Astrocyte (in vitro differentiated cells and primary cell): Measurements from ENCODE around the gene PPFIA3. TPM values are rescaled to one million over a fixed set of nuclear protein-coding genes. Genes with fewer than 3 reads are reported as not detected.
"Not testable (repeated sequence)": the region's sequence is repeated elsewhere in the genome, so short reads cannot be mapped to it uniquely, and the experiment has no call there.

ENCODE experiments used
- DNase-seq: peaks from one replicate; pipeline ENCODE4 v3.0.0-alpha.2; 2010; ENCODE audit warnings: low read depth
- FAIRE-seq: peaks from 2 replicates; lab custom pipeline; 2011; peaks lifted over from hg19 to GRCh38; lab: Jason Lieb, UNC
- H2AFZ ChIP-seq: 2 replicates; pipeline ENCODE4 v1.6.0; 2012; ENCODE audit warnings: low read depth, low read length, inconsistent platforms
- H3K27ac ChIP-seq: 2 replicates; pipeline ENCODE4 v1.5.1; 2011; ENCODE audit warnings: low read depth, low read length, inconsistent platforms
- H3K27me3 ChIP-seq: 2 replicates; pipeline ENCODE4 v1.6.0; 2011; ENCODE audit warnings: low read length, inconsistent platforms; ENCODE audit not compliant: insufficient read depth
- H3K36me3 ChIP-seq: 2 replicates; pipeline ENCODE4 v1.5.1; 2011; ENCODE audit warnings: low read length, inconsistent platforms; ENCODE audit not compliant: insufficient read depth
- H3K4me1 ChIP-seq: 2 replicates; pipeline ENCODE4 v1.5.1; 2011; ENCODE audit warnings: low read length, inconsistent platforms; ENCODE audit not compliant: insufficient read depth
- H3K4me2 ChIP-seq: 2 replicates; pipeline ENCODE4 v1.6.0; 2012; ENCODE audit warnings: low read length, inconsistent platforms
- H3K4me3 ChIP-seq: 2 replicates; pipeline ENCODE4 v1.5.1; 2011; ENCODE audit warnings: low read depth, mild to moderate bottlenecking, low read length, inconsistent platforms; ENCODE audit not compliant: insufficient read depth
- H3K79me2 ChIP-seq: 2 replicates; pipeline ENCODE4 v1.6.0; 2012; ENCODE audit warnings: mild to moderate bottlenecking, low read length, inconsistent platforms; ENCODE audit not compliant: insufficient read depth
- H3K9ac ChIP-seq: 2 replicates; pipeline ENCODE4 v1.6.0; 2012; ENCODE audit warnings: mild to moderate bottlenecking, low read length, inconsistent platforms
- H3K9me3 ChIP-seq: 2 replicates; pipeline ENCODE4 v1.5.1; 2012; ENCODE audit warnings: low read depth, mild to moderate bottlenecking, low read length, inconsistent platforms; ENCODE audit not compliant: insufficient read depth
- H4K20me1 ChIP-seq: 2 replicates; pipeline ENCODE4 v1.6.0; 2012; ENCODE audit warnings: low read length, inconsistent platforms; ENCODE audit not compliant: insufficient read depth
- H3K27ac Mint-ChIP-seq: one replicate; pipeline ENCODE4 v1.8.0; 2021; ENCODE audit warnings: mild to moderate bottlenecking, mixed read lengths; ENCODE audit not compliant: unreplicated experiment
- H3K27me3 Mint-ChIP-seq: one replicate; pipeline ENCODE4 v1.8.0; 2021; ENCODE audit warnings: low read depth, mixed read lengths; ENCODE audit not compliant: unreplicated experiment
- H3K36me3 Mint-ChIP-seq: one replicate; pipeline ENCODE4 v1.8.0; 2021; ENCODE audit warnings: low read depth, mixed read lengths; ENCODE audit not compliant: unreplicated experiment
- H3K4me1 Mint-ChIP-seq: one replicate; pipeline ENCODE4 v1.8.0; 2021; ENCODE audit warnings: low read depth, mixed read lengths; ENCODE audit not compliant: unreplicated experiment
- H3K4me3 Mint-ChIP-seq: one replicate; pipeline ENCODE4 v1.8.0; 2021; ENCODE audit warnings: mild to moderate bottlenecking, moderate library complexity, mixed read lengths; ENCODE audit not compliant: unreplicated experiment
- H3K9me3 Mint-ChIP-seq: one replicate; pipeline ENCODE4 v1.8.0; 2021; ENCODE audit warnings: mild to moderate bottlenecking, mixed read lengths; ENCODE audit not compliant: unreplicated experiment
- EZH2 ChIP-seq: IDR thresholded peaks from 2 replicates; pipeline ENCODE4 v1.6.1; 2012; ENCODE audit warnings: mild to moderate bottlenecking, low read length, inconsistent platforms; ENCODE audit not compliant: insufficient read depth
- total RNA-seq: library from RNA; stranded (reverse); gene quantifications from 2 replicates; pipeline ENCODE4 v1.2.1, GENCODE V29; 2021
- TF ChIP-seq, protein P1 (sequence below): IDR thresholded peaks from 2 replicates; pipeline ENCODE4 v1.5.1; 2011; ENCODE audit warnings: low read depth, mild to moderate bottlenecking, inconsistent platforms, low read length, moderate library complexity; ENCODE audit not compliant: insufficient read depth

Gene PPFIA3
- total RNA-seq, 1 donor from 2014 or later, result 9.2 TPM

- H3K9ac ChIP-seq, result no peak overlapping the region
- FAIRE-seq (no peak), DNase-seq (no peak)
- no peaks in the 10 kb centered on the region for H3K9me3 Mint-ChIP-seq
- no peak for TF ChIP-seq EZH2
- TF ChIP-seq, protein P1, sequence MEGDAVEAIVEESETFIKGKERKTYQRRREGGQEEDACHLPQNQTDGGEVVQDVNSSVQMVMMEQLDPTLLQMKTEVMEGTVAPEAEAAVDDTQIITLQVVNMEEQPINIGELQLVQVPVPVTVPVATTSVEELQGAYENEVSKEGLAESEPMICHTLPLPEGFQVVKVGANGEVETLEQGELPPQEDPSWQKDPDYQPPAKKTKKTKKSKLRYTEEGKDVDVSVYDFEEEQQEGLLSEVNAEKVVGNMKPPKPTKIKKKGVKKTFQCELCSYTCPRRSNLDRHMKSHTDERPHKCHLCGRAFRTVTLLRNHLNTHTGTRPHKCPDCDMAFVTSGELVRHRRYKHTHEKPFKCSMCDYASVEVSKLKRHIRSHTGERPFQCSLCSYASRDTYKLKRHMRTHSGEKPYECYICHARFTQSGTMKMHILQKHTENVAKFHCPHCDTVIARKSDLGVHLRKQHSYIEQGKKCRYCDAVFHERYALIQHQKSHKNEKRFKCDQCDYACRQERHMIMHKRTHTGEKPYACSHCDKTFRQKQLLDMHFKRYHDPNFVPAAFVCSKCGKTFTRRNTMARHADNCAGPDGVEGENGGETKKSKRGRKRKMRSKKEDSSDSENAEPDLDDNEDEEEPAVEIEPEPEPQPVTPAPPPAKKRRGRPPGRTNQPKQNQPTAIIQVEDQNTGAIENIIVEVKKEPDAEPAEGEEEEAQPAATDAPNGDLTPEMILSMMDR, result no peak
- H3K79me2 ChIP-seq, result no peaks in the 10 kb centered on the region
- no peaks in the 10 kb centered on the region for H3K4me1 Mint-ChIP-seq
- H3K4me2 ChIP-seq, result no peak overlapping the region
- H3K36me3 ChIP-seq, result peaks cover 9% of the 10 kb centered on the region
- H3K27ac ChIP-seq, result no peak overlapping the region
- no peak overlapping the region for H3K27ac Mint-ChIP-seq
- no peak overlapping the region for H3K4me3 Mint-ChIP-seq
- peaks cover 10% of the 10 kb centered on the region for H3K36me3 Mint-ChIP-seq
- H3K27me3 ChIP-seq, result no peaks in the 10 kb centered on the region
- peaks cover 4% of the 10 kb centered on the region for H3K4me1 ChIP-seq
- no peaks in the 10 kb centered on the region for H4K20me1 ChIP-seq
- H3K4me3 ChIP-seq, result no peak overlapping the region
- no peaks in the 10 kb centered on the region for H3K9me3 ChIP-seq
- no peak overlapping the region for H2AFZ ChIP-seq
- no peaks in the 10 kb centered on the region for H3K27me3 Mint-ChIP-seq
Observed at GRCh38 chr19:49173198-49173597, 53.9 kb downstream of the PPFIA3 start.

DNA sequence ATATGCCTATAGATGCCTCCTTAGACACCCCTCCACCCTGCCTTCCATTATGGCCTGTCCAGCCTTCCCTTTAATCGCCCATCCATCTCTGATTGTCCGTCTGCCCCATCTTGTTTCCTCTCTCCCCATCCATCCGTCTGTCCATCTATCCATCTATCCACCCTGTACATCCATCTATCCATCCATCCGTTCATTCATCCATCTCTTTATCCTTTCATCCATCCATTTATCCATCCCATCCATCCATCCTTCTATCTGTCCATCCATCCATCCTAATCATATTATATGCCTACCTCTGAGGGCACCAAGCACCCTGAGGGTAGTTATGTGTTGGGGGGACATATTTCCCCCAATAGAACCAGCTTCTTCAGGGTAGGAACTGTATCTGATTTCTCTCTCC, 61.3 kb downstream of the PPFIA3 start:
- no peaks in the 10 kb centered on the region for H3K4me1 Mint-ChIP-seq
- Histone ChIP-seq H4K20me1 (no peaks in the 10 kb centered on the region), H3K9ac (no peak overlapping the region), H3K4me2 (no peak overlapping the region), H3K36me3 (no peaks in the 10 kb centered on the region), H3K27ac (no peak overlapping the region), H3K9me3 (no peaks in the 10 kb centered on the region), H3K27me3 (no peaks in the 10 kb centered on the region), H3K4me1 (peaks cover 4% of the 10 kb centered on the region), H3K4me3 (no peak overlapping the region), H2AFZ (no peak overlapping the region), H3K79me2 (no peaks in the 10 kb centered on the region)
- TF ChIP-seq, protein P1, result no peak
- no peak for TF ChIP-seq EZH2
- peaks cover 15% of the 10 kb centered on the region for H3K9me3 Mint-ChIP-seq
- no peak overlapping the region for H3K27ac Mint-ChIP-seq
- FAIRE-seq (no peak), DNase-seq (no peak)
- no peaks in the 10 kb centered on the region for H3K27me3 Mint-ChIP-seq
- H3K4me3 Mint-ChIP-seq, result no peak overlapping the region
- peaks cover 46% of the 10 kb centered on the region for H3K36me3 Mint-ChIP-seq

DNA sequence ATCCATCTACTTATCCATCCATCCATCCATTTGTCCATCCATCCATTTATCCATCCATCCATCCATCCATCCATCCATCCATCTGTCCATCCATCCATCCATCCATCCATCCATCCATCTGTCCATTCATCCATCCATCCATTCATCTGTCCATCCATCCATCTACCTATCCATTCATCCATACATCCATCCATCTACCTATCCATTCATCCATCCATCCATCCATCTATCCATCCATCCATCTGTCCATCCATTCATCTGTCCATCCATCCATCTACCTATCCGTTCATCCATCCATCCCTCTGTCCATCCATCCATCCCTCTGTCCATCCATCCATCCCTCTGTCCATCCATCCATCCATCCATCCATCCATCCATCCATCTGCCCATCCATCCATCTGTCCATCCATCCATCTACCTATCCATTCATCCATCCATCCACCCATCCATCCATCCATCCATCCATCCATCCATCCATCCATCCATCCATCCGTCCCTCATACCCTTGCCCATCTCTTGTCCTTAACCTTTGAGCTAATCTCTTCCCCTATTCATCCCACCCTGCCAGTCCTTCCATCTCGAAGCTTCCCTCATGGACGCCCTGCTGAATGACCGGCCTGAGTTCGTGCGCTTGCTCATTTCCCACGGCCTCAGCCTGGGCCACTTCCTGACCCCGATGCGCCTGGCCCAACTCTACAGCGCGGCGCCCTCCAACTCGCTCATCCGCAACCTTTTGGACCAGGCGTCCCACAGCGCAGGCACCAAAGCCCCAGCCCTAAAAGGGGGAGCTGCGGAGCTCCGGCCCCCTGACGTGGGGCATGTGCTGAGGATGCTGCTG, 62.9 kb downstream of the PPFIA3 start:
- H3K27me3 Mint-ChIP-seq, H3K4me3 ChIP-seq, H3K27ac Mint-ChIP-seq, H4K20me1 ChIP-seq, H2AFZ ChIP-seq, H3K27me3 ChIP-seq, H3K9ac ChIP-seq, DNase-seq, H3K9me3 ChIP-seq, H3K4me2 ChIP-seq, H3K36me3 ChIP-seq, H3K27ac ChIP-seq, FAIRE-seq, H3K79me2 ChIP-seq, H3K4me1 ChIP-seq, H3K4me1 Mint-ChIP-seq: not testable (repeated sequence)
- H3K9me3 Mint-ChIP-seq, result peaks cover 15% of the 10 kb centered on the region
- H3K4me3 Mint-ChIP-seq, result peak overlapping the region; percentile 11
- H3K36me3 Mint-ChIP-seq, result peaks cover 45% of the 10 kb centered on the region
